MM.1S (cell line): Measurements from ENCODE around the gene SAMD4A.

Source experiments
- CTCF ChIP-seq: fragments of 300-600 bp; sonication (generic); IDR thresholded peaks from 2 replicates; pipeline ENCODE4 v1.5.1; 2016; ENCODE audit warnings: antibody characterized with exemption, low read length, mixed read lengths
- EZH2phosphoT487 ChIP-seq: fragments of 300-600 bp; sonication (generic); IDR thresholded peaks from 2 replicates; pipeline ENCODE4 v1.6.1; 2018; ENCODE audit warnings: antibody characterized with exemption, low read length

- TF ChIP-seq CTCF (no peak), EZH2phosphoT487 (no peak)
Observed at GRCh38 chr14:54614296-54614695, 47.4 kb downstream of the SAMD4A start.
